Nephron progenitor cell (in vitro differentiated cells): ENCODE measurements around the gene GPC5.
"Not testable (repeated sequence)": the region's sequence is repeated elsewhere in the genome, so short reads cannot be mapped to it uniquely, and the experiment has no call there.

Experiments used
- DNase-seq: peaks from one replicate; pipeline ENCODE4 v3.0.0; 2021
- H3K27ac Mint-ChIP-seq: 2 replicates; pipeline ENCODE4 v1.8.0; 2021; ENCODE audit warnings: mild to moderate bottlenecking, moderate library complexity, mixed read lengths
- H3K27me3 Mint-ChIP-seq: 2 replicates; pipeline ENCODE4 v1.8.0; 2021; ENCODE audit warnings: mild to moderate bottlenecking, low read depth, mixed read lengths; ENCODE audit not compliant: poor library complexity
- H3K36me3 Mint-ChIP-seq: 2 replicates; pipeline ENCODE4 v1.8.0; 2021; ENCODE audit warnings: low read depth, mixed read lengths
- H3K4me1 Mint-ChIP-seq: 2 replicates; pipeline ENCODE4 v1.8.0; 2021; ENCODE audit warnings: mixed read lengths
- H3K4me3 Mint-ChIP-seq: 2 replicates; pipeline ENCODE4 v1.8.0; 2021; ENCODE audit warnings: mild to moderate bottlenecking, moderate library complexity, mixed read lengths
- H3K9me3 Mint-ChIP-seq: 2 replicates; pipeline ENCODE4 v1.8.0; 2021; ENCODE audit warnings: mild to moderate bottlenecking, moderate library complexity, mixed read lengths
- CTCF ChIP-seq: fragments of 200-600 bp; sonication (generic); IDR thresholded peaks from 2 replicates; pipeline ENCODE4 v1.5.0; 2021; ENCODE audit warnings: antibody characterized with exemption

GPC5 gene

GRCh38 chr13:92894447-92894846 is 1496.0 kb downstream of the GPC5 start:
- Mint-ChIP-seq H3K4me3 (no peak overlapping the region), H3K36me3 (peaks cover 6% of the 10 kb centered on the region), H3K27me3 (no peaks in the 10 kb centered on the region), H3K4me1 (peaks cover 5% of the 10 kb centered on the region), H3K9me3 (peaks cover 20% of the 10 kb centered on the region), H3K27ac (no peak overlapping the region)
- TF ChIP-seq CTCF, result no peak
- no peak for DNase-seq

- Mint-ChIP-seq H3K4me1 (peaks cover 12% of the 10 kb centered on the region), H3K36me3 (peaks cover 6% of the 10 kb centered on the region)
- DNase-seq, result no peak
Measured at GRCh38 chr13:92896842-92897241, 1498.4 kb downstream of the GPC5 start.

GRCh38 chr13:92898946-92899345 is 1500.5 kb downstream of the GPC5 start:
- DNase-seq, H3K27me3 Mint-ChIP-seq, H3K4me3 Mint-ChIP-seq, H3K27ac Mint-ChIP-seq, H3K36me3 Mint-ChIP-seq: not testable (repeated sequence)
- H3K9me3 Mint-ChIP-seq, result peaks cover 24% of the 10 kb centered on the region
- peaks cover 12% of the 10 kb centered on the region for H3K4me1 Mint-ChIP-seq

More at GRCh38 chr13:92896842-92897241, 1498.4 kb downstream of the GPC5 start:
- H3K27me3 Mint-ChIP-seq, result no peaks in the 10 kb centered on the region
- TF ChIP-seq CTCF, result peak; percentile 39
- no peak overlapping the region for H3K27ac Mint-ChIP-seq
- peaks cover 24% of the 10 kb centered on the region for H3K9me3 Mint-ChIP-seq
- no peak overlapping the region for H3K4me3 Mint-ChIP-seq

GRCh38 chr13:92900446-92900845 is 1502.0 kb downstream of the GPC5 start:
- peaks cover 27% of the 10 kb centered on the region for H3K9me3 Mint-ChIP-seq
- H3K4me3 Mint-ChIP-seq, result no peak overlapping the region
- TF ChIP-seq CTCF, result no peak
- peaks cover 2% of the 10 kb centered on the region for H3K27me3 Mint-ChIP-seq
- DNase-seq, result no peak
- H3K36me3 Mint-ChIP-seq, result peaks cover 8% of the 10 kb centered on the region
- H3K27ac Mint-ChIP-seq, result no peak overlapping the region
- peaks cover 6% of the 10 kb centered on the region for H3K4me1 Mint-ChIP-seq

GRCh38 chr13:92901739-92902138 is 1503.3 kb downstream of the GPC5 start:
- H3K27me3 Mint-ChIP-seq, result peaks cover 4% of the 10 kb centered on the region

GRCh38 chr13:92912629-92913028 is 1514.2 kb downstream of the GPC5 start:
- H3K36me3 Mint-ChIP-seq, result no peaks in the 10 kb centered on the region
- no peak overlapping the region for H3K4me3 Mint-ChIP-seq
- H3K4me1 Mint-ChIP-seq, result no peaks in the 10 kb centered on the region
- no peak for DNase-seq
- TF ChIP-seq CTCF, result no peak
- H3K9me3 Mint-ChIP-seq, result no peaks in the 10 kb centered on the region
- H3K27ac Mint-ChIP-seq, result no peak overlapping the region
- no peaks in the 10 kb centered on the region for H3K27me3 Mint-ChIP-seq

More at GRCh38 chr13:92901739-92902138, 1503.3 kb downstream of the GPC5 start:
- DNase-seq, result no peak
- Mint-ChIP-seq H3K36me3 (peaks cover 12% of the 10 kb centered on the region), H3K9me3 (peaks cover 39% of the 10 kb centered on the region), H3K27ac (no peak overlapping the region), H3K4me3 (no peak overlapping the region), H3K4me1 (peaks cover 6% of the 10 kb centered on the region)
- no peak for TF ChIP-seq CTCF
